ENCODE measurements around the gene ZNF83.

The ZNF83 gene

GRCh38 chr19:52669586-52669985 lies 31.4 kb upstream of the ZNF83 start:
- no peak for DNase-seq (ENCODE audit: low read depth)
- TF ChIP-seq CTCF (conservative IDR thresholded peaks at IDR 0.05; ENCODE audit: low read depth, low read length): no peak
- no peak overlapping the region for H3K4me3 ChIP-seq (ENCODE audit: low read depth, low read length)

- H3K4me3 ChIP-seq (ENCODE audit: low read depth, low read length): no peak overlapping the region
- no peak for TF ChIP-seq CTCF (conservative IDR thresholded peaks at IDR 0.05; ENCODE audit: low read depth, low read length)
- no peak for DNase-seq (ENCODE audit: low read depth)
Measured at GRCh38 chr19:52667972-52668371, 29.8 kb upstream of the ZNF83 start.

GRCh38 chr19:52666506-52666905 lies 28.4 kb upstream of the ZNF83 start:
- no peak for DNase-seq (ENCODE audit: low read depth)
- TF ChIP-seq CTCF (conservative IDR thresholded peaks at IDR 0.05; ENCODE audit: low read depth, low read length): no peak
- H3K4me3 ChIP-seq (ENCODE audit: low read depth, low read length): no peak overlapping the region

GRCh38 chr19:52665529-52665928 lies 27.4 kb upstream of the ZNF83 start:
- H3K4me3 ChIP-seq (ENCODE audit: low read depth, low read length): no peak overlapping the region
- peak; percentile 36 for DNase-seq (ENCODE audit: low read depth)
- no peak for TF ChIP-seq CTCF (conservative IDR thresholded peaks at IDR 0.05; ENCODE audit: low read depth, low read length)

- no peak overlapping the region for H3K4me3 ChIP-seq (ENCODE audit: low read depth, low read length)
- no peak for DNase-seq (ENCODE audit: low read depth)
- no peak for TF ChIP-seq CTCF (conservative IDR thresholded peaks at IDR 0.05; ENCODE audit: low read depth, low read length)
Measured at GRCh38 chr19:52665027-52665426, 26.9 kb upstream of the ZNF83 start.

- no peak overlapping the region for H3K4me3 ChIP-seq (ENCODE audit: low read depth, low read length)
- TF ChIP-seq CTCF (conservative IDR thresholded peaks at IDR 0.05; ENCODE audit: low read depth, low read length): no peak
- no peak for DNase-seq (ENCODE audit: low read depth)
Measured at GRCh38 chr19:52664461-52664860, 26.3 kb upstream of the ZNF83 start.

- no peak for DNase-seq (ENCODE audit: low read depth)
- no peak for TF ChIP-seq CTCF (conservative IDR thresholded peaks at IDR 0.05; ENCODE audit: low read depth, low read length)
- H3K4me3 ChIP-seq (ENCODE audit: low read depth, low read length): no peak overlapping the region
Measured at GRCh38 chr19:52662631-52663030, 24.5 kb upstream of the ZNF83 start.
